HG02943 (cell line): Measurements from ENCODE around the gene ACKR2.
"Not testable (repeated sequence)": the region's sequence is repeated elsewhere in the genome, so short reads cannot be mapped to it uniquely, and the experiment has no call there.

ENCODE experiments used
- ATAC-seq: cut with Tn5 transposase; IDR thresholded peaks from one replicate; pipeline ENCODE4 v1.9.1; 2021; ENCODE audit warnings: mild to moderate bottlenecking, low read depth, moderate library complexity; ENCODE audit not compliant: unreplicated experiment

The ACKR2 gene

GRCh38 chr3:42883251-42883930 is 74.1 kb downstream of the ACKR2 start:
- not testable (repeated sequence) for ATAC-seq

GRCh38 chr3:42884324-42884723 is 75.1 kb downstream of the ACKR2 start:
- no peak for ATAC-seq

GRCh38 chr3:42886294-42886822 is 77.1 kb downstream of the ACKR2 start:
- ATAC-seq, result no peak

GRCh38 chr3:42887084-42887483 is 77.8 kb downstream of the ACKR2 start:
- no peak for ATAC-seq

GRCh38 chr3:42891042-42891441 is 81.8 kb downstream of the ACKR2 start:
- ATAC-seq, result no peak

GRCh38 chr3:42892169-42892568 is 82.9 kb downstream of the ACKR2 start:
- ATAC-seq, result no peak

- no peak for ATAC-seq
These were observed 83.6 kb downstream of the ACKR2 start for GRCh38 chr3:42892807-42893206.

GRCh38 chr3:42894698-42895579 is 85.7 kb downstream of the ACKR2 start:
- no peak for ATAC-seq

GRCh38 chr3:42895580-42895868 is 86.3 kb downstream of the ACKR2 start:
- ATAC-seq, result no peak

GRCh38 chr3:42898896-42899675 is 89.8 kb downstream of the ACKR2 start:
- no peak for ATAC-seq

GRCh38 chr3:42900226-42901072 is 91.2 kb downstream of the ACKR2 start:
- ATAC-seq, result no peak

- no peak for ATAC-seq
These were observed 91.8 kb downstream of the ACKR2 start for GRCh38 chr3:42901073-42901415.

GRCh38 chr3:42902257-42902656 is 93.0 kb downstream of the ACKR2 start:
- no peak for ATAC-seq

- no peak for ATAC-seq
These were observed 94.8 kb downstream of the ACKR2 start for GRCh38 chr3:42904076-42904475.

GRCh38 chr3:42905740-42906069 is 96.5 kb downstream of the ACKR2 start:
- no peak for ATAC-seq

GRCh38 chr3:42906070-42906847 is 97.0 kb downstream of the ACKR2 start, which contains the start of gene ZNF662:
Gene ZNF662 (plus strand): TSS chr3:42906142. CDS start chr3:42908115, 1,973 bp downstream.
- ATAC-seq, result no peak

GRCh38 chr3:42906848-42907183 is 97.6 kb downstream of the ACKR2 start:
- no peak for ATAC-seq

- no peak for ATAC-seq
These were observed 99.4 kb downstream of the ACKR2 start for GRCh38 chr3:42908675-42909074.

GRCh38 chr3:42911551-42911950 is 102.3 kb downstream of the ACKR2 start:
- ATAC-seq, result no peak
